Fibroblast of peridontal ligament (primary cell): ENCODE data around the gene TTLL3.

ENCODE experiments used
- DNase-seq: peaks from one replicate; pipeline ENCODE4 v3.0.0-alpha.2; 2010; ENCODE audit errors: extremely low read depth

The TTLL3 gene

DNA sequence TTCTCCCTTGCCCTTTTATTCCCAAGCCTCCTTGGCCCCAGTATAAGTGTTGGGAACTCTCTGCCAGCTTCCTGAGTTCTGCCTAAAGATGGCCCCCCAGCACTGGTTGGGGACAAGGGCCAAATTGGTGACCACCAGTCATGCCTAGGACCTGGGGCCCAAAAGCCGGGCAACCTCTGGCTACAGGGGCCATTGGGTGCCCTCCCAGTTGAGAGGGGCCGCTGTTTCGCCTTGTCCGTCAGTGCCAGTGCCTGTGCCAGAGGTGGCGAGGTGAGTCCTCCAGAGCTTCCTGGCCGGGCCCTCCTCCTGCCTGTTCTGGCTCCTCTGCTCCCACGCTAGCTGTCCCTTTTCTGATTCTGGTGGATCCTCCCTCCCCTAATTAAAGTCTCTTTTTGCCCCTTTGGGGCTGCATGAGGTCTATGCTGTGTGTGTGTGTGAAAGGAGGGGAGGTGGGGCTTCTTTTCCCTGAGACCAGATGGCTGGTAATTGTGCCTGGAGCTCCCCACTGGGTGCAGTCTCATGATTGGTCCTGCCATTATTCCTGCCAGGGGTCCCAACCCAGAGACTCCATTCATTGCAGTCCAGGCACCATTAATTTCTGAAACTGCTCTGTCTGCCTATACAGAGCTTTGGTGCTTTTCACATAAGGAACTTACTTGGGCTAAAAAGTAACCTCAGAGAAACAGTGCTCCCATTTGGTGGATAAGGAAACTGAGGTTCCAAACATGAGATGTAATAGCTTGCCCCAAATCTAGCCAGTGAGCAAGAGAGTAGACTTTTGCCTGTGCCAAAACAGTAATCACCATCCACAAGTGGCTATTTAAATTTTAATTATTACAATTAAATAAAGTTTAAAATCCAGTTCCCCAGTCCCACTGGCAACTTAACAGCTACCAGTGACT is 3.1 kb upstream of the TTLL3 start:
- DNase-seq = no peak

DNA sequence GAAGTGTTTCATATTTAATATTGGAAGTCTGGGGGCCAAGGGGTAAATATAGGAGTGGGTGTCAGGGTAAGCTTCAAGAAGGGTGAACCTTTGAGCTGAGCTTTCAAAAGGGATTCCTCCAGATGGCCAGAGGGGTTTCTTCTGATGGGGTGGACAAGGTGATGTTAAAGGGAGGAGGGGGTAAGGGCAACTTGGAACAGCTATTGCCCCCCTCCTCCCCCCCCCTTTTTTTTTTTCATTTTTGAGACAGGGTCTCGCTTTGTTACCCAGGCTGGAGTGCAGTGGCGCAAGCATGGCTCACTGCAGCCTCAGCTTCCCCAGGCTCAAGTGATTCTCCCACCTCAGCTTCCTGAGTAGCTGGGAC is 2.1 kb upstream of the TTLL3 start:
- DNase-seq = no peak

GRCh38 chr3:9808345-9809037 is 1.6 kb upstream of the TTLL3 start:
- DNase-seq = no peak

GRCh38 chr3:9809239-9809614 is 835 bp upstream of the TTLL3 start:
- no peak for DNase-seq

- DNase-seq = no peak
Observed at GRCh38 chr3:9810433-9810770, 340 bp downstream of the TTLL3 start.

DNA sequence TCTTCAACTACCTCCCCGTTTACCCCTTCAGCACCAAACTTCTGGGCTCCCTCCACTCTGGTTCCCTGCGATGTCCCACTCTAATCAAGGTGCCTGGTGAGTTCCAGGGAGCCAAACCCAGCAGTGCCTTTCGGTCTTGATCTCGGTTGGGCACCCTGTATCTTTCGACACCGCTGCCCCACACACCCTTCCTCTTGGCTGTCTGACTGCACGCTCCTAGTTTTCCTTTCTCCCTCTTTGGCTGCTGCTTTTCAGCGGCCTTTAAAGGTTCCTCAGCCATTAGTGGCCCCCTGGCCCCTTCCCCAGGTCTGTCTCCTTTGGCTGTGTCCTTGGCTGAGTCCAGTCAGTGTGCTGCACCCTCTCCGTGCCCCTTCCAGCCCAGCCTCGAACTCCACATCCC is 784 bp downstream of the TTLL3 start:
- DNase-seq = no peak

DNA sequence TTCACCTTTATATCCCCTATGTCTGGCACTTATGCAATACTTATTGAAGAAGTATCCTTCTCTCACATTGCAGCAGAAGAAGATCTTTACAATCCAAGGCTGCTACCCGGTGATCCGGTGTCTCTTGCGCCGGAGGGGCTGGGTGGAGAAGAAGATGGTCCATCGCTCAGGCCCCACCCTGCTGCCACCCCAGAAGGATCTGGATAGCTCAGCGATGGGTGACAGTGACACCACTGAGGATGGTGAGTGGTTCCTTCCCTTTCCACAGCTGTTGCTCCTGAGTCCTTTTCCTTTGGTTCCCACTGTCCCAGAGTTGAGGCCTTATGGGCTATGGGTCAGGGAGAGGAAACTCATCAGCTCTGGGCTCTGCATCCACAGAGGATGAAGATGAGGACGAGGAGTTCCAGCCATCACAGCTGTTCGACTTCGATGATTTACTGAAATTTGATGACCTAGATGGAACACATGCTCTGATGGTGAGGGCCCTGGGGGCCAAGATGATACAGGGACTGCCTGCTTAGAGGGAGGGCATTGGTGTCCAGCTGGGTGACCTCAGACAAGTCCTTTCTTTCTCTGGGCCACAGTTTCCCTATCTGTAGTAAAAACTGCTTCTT is 2.9 kb downstream of the TTLL3 start:
- no peak for DNase-seq

DNA sequence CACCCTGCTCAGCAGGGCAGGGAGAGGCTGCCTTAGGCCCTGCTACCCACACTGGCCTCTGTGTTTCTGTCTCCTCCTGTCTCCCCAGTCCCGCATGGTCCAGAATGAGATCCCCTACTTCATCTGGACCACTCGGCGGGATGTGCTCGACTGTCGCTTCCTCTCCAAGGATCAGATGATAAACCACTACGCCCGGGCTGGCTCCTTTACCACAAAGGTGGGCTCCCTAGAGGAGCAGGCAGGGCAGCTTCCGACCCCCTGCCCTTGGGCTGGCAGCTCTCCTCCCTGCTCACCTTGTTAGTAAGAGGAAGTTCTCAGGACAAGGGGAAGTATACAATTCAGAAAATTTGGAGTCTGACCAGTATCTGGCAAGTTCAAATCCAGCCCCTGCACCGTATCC is 5.9 kb downstream of the TTLL3 start:
- DNase-seq = no peak

DNA sequence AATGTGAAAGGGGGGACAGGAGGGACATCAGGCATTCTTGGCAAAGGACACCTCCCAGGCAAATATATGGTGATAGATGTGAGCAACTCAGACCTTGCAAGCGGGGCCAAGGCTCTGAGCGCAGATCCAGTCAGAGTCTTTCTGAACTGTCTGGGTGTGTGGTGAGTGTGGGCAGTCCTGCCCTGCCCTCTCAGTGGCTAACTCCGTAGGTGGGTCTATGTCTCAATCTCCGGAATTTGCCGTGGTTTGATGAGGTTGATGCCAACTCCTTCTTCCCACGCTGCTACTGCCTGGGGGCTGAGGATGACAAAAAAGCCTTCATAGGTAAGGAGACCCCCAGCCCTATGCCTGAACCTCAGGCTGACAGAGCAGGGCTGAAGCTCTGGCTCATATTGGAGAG is 7.4 kb downstream of the TTLL3 start:
- DNase-seq = no peak

- DNase-seq = no peak
Observed at GRCh38 chr3:9818666-9819335, 8.7 kb downstream of the TTLL3 start.

GRCh38 chr3:9820543-9820942 is 10.5 kb downstream of the TTLL3 start:
- no peak for DNase-seq

DNA sequence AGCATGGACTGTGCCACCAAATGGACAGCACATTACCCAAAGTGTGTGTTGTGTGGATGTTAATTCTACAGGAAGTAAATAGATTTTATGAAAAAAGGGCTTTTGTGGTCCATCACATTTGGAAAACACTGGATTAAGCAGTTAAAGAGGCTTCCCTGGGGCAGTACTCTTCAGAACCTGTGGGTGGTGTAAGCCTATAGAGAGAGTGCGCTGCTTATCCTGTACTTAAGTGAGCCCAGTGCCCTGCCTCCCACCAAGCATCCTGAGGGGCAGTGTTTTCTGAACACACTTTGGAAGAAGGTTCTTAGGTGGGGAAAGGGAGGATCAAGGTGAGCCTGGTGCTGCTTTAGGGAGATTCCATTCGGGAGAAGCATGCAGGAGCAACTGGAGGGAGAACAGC is 10.9 kb downstream of the TTLL3 start:
- DNase-seq = no peak

GRCh38 chr3:9825451-9826040 is 15.5 kb downstream of the TTLL3 start:
- DNase-seq = no peak

- DNase-seq = no peak
Observed at GRCh38 chr3:9826815-9827573, 16.9 kb downstream of the TTLL3 start.

DNA sequence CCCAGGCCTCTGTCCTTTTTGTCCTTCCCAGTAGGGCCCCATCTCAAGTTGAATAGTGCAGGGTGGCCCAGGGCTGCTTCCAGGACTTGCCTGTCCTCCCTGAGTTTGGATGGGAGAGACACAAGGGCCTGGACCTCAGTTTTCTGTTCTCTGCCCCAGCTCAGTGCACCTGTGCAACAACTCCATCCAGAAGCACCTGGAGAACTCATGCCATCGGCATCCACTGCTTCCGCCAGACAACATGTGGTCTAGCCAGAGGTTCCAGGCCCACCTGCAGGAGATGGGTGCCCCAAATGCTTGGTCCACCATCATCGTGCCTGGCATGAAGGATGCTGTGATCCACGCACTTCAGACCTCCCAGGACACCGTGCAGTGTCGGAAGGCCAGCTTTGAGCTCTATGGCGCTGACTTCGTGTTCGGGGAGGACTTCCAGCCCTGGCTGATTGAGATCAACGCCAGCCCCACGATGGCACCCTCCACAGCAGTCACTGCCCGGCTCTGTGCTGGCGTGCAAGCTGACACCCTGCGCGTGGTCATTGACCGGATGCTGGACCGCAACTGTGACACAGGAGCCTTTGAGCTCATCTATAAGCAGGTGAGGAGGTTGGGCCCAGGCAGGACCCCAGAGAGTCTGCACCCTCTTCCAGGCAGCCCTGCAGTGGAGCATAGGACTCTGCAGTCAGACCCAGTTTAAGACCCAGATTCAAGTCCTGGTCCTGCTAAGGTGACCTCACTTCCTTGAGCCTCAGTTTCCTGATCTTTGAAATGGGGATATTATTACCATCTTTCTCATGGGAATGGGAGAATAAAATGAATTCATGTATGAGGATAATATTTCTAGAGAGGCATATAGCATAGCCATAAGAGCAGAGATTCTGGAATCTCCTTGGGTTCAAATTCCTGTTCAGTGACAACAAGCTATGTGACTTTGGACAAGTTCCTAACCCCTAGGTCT is 19.0 kb downstream of the TTLL3 start:
- no peak for DNase-seq

- DNase-seq = no peak
Observed at GRCh38 chr3:9831253-9831652, 21.2 kb downstream of the TTLL3 start.

DNA sequence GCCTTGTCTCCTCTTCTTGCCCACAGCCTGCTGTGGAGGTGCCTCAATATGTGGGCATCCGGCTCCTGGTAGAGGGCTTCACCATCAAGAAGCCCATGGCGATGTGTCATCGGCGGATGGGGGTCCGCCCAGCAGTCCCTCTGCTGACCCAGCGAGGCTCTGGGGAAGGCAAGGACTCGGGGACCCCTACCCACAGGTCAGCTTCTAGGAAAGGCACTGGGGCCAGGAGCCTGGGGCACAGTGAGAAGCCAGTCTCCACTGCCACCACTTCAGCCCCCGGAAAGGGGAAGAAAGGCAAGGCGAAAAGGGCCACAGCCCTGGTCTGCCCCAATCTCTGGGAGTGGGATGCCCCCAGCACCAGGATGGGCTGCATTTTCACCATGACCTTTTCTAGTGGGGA is 23.0 kb downstream of the TTLL3 start:
- DNase-seq = no peak

GRCh38 chr3:9834520-9835380 is 24.7 kb downstream of the TTLL3 start:
- no peak for DNase-seq
